WTC11 (cell line): ENCODE measurements around the gene STAMBPL1. TPM values are rescaled to one million over a fixed set of nuclear protein-coding genes. Genes with fewer than 3 reads are reported as not detected.

Source experiments
- ATAC-seq: fragments of 200-7000 bp; cut with Tn5 transposase; 2 replicates; pipeline ENCODE4 v1.10.0; 2021; ENCODE audit warnings: mild to moderate bottlenecking, moderate library complexity
- CTCF ChIA-PET: fragments of 300-600 bp; sonication (Branson Sonifier 250); formaldehyde crosslinking; loops from one replicate; lab custom pipeline; 2021; ENCODE audit warnings: antibody characterized with exemption; lab: Charles Lee
- POLR2A ChIA-PET: fragments of 350-600 bp; sonication (Branson Sonifier 250); formaldehyde crosslinking; loops from one replicate; lab custom pipeline; 2021; ENCODE audit warnings: antibody characterized with exemption; lab: Charles Lee
- DNase-seq: peaks from one replicate; pipeline ENCODE4 v3.0.0; 2021; ENCODE audit warnings: low spot score
- H3K27ac Mint-ChIP-seq: 2 replicates; pipeline ENCODE4 v1.8.0; 2021; ENCODE audit warnings: mixed read lengths
- H3K27me3 Mint-ChIP-seq: 2 replicates; pipeline ENCODE4 v1.8.0; 2021; ENCODE audit warnings: low read depth, mild to moderate bottlenecking, moderate library complexity, mixed read lengths
- H3K36me3 Mint-ChIP-seq: 2 replicates; pipeline ENCODE4 v1.8.0; 2021; ENCODE audit warnings: mixed read lengths
- H3K4me1 Mint-ChIP-seq: 2 replicates; pipeline ENCODE4 v1.8.0; 2022; ENCODE audit warnings: mixed read lengths
- H3K4me3 Mint-ChIP-seq: 2 replicates; pipeline ENCODE4 v1.8.0; 2021; ENCODE audit warnings: mild to moderate bottlenecking, moderate library complexity, mixed read lengths
- H3K9me3 Mint-ChIP-seq: 2 replicates; pipeline ENCODE4 v1.8.0; 2021; ENCODE audit warnings: mixed read lengths
- ARID4B ChIP-seq: sonication (generic); formaldehyde crosslinking; IDR thresholded peaks from 2 replicates; pipeline ENCODE4 v1.8.0; 2023; ENCODE audit warnings: missing genetic modification reagents, mild to moderate bottlenecking, borderline replicate concordance
- ATF1 ChIP-seq: sonication (generic); formaldehyde crosslinking; IDR thresholded peaks from 2 replicates; pipeline ENCODE4 v1.8.1; 2023; ENCODE audit warnings: mild to moderate bottlenecking, moderate library complexity, missing genetic modification reagents
- FOXK1 ChIP-seq: sonication (generic); formaldehyde crosslinking; IDR thresholded peaks from 2 replicates; pipeline ENCODE4 v1.8.0; 2022; ENCODE audit warnings: mild to moderate bottlenecking, moderate library complexity, missing genetic modification reagents
- FOXP1 ChIP-seq: sonication (generic); formaldehyde crosslinking; IDR thresholded peaks from 2 replicates; pipeline ENCODE4 v1.8.0; 2022; ENCODE audit warnings: missing genetic modification reagents, mild to moderate bottlenecking, moderate library complexity, borderline replicate concordance
- GTF2I ChIP-seq: fragments of 250-450 bp; sonication (Bioruptor Pico); conservative IDR thresholded peaks from 2 replicates; pipeline ENCODE4 v1.4.0; 2021; ENCODE audit warnings: mild to moderate bottlenecking
- JAZF1 ChIP-seq: fragments of 250-450 bp; sonication (Bioruptor Pico); IDR thresholded peaks from 2 replicates; pipeline ENCODE4 v1.9.0; 2021; ENCODE audit warnings: moderate library complexity, mild to moderate bottlenecking, inconsistent platforms
- JUN ChIP-seq: sonication (generic); formaldehyde crosslinking; IDR thresholded peaks from 2 replicates; pipeline ENCODE4 v1.8.0; 2023; ENCODE audit warnings: mild to moderate bottlenecking, missing genetic modification reagents
- KAT7 ChIP-seq: sonication (generic); formaldehyde crosslinking; IDR thresholded peaks from 2 replicates; pipeline ENCODE4 v1.8.1; 2023; ENCODE audit warnings: missing genetic modification reagents, mild to moderate bottlenecking, borderline replicate concordance
- MYBL2 ChIP-seq: sonication (generic); formaldehyde crosslinking; IDR thresholded peaks from 2 replicates; pipeline ENCODE4 v1.8.1; 2023; ENCODE audit warnings: mild to moderate bottlenecking, moderate library complexity, missing genetic modification reagents
- NFYB ChIP-seq: sonication (generic); formaldehyde crosslinking; conservative IDR thresholded peaks from 2 replicates; pipeline ENCODE4 v1.8.0; 2022; ENCODE audit warnings: low read depth, missing genetic modification reagents
- SMAD4 ChIP-seq: sonication (generic); formaldehyde crosslinking; IDR thresholded peaks from 2 replicates; pipeline ENCODE4 v1.8.0; 2022; ENCODE audit warnings: mild to moderate bottlenecking, missing genetic modification reagents
- ZNF121 ChIP-seq: sonication (generic); formaldehyde crosslinking; IDR thresholded peaks from 2 replicates; pipeline ENCODE4 v1.8.0; 2023; ENCODE audit warnings: missing genetic modification reagents
- ZNF232 ChIP-seq: sonication (generic); formaldehyde crosslinking; IDR thresholded peaks from 2 replicates; pipeline ENCODE4 v1.8.0; 2022; ENCODE audit warnings: mild to moderate bottlenecking, missing genetic modification reagents
- ZNF317 ChIP-seq: sonication (generic); formaldehyde crosslinking; IDR thresholded peaks from 2 replicates; pipeline ENCODE4 v1.8.1; 2023; ENCODE audit warnings: low read depth, mild to moderate bottlenecking, moderate library complexity, missing genetic modification reagents, borderline replicate concordance
- ZNF425 ChIP-seq: fragments of 250-450 bp; sonication (Bioruptor Pico); conservative IDR thresholded peaks from 2 replicates; pipeline ENCODE4 v1.9.0; 2021; ENCODE audit warnings: mild to moderate bottlenecking
- ZNF512 ChIP-seq: sonication (generic); formaldehyde crosslinking; IDR thresholded peaks from 2 replicates; pipeline ENCODE4 v1.8.1; 2022; ENCODE audit warnings: missing genetic modification reagents, borderline replicate concordance
- ZSCAN18 ChIP-seq: fragments of 250-450 bp; sonication (Bioruptor Pico); IDR thresholded peaks from 2 replicates; pipeline ENCODE4 v2.1.2; 2022; ENCODE audit warnings: mild to moderate bottlenecking, moderate library complexity
- total RNA-seq: library from RNA; stranded (reverse); gene quantifications from 3 replicates; pipeline ENCODE4 v1.2.3, GENCODE V29; 2021
- TF ChIP-seq, protein P1 (sequence below): sonication (generic); formaldehyde crosslinking; IDR thresholded peaks from 2 replicates; pipeline ENCODE4 v1.8.1; 2023; ENCODE audit warnings: mild to moderate bottlenecking, missing genetic modification reagents, moderate library complexity
- TF ChIP-seq, protein P2 (sequence below): fragments of 250-450 bp; sonication (Bioruptor Pico); IDR thresholded peaks from 2 replicates; pipeline ENCODE4 v1.9.0; 2021; ENCODE audit warnings: mild to moderate bottlenecking
- TF ChIP-seq, protein P3 (sequence below): sonication (generic); formaldehyde crosslinking; IDR thresholded peaks from 2 replicates; pipeline ENCODE4 v1.8.0; 2022; ENCODE audit warnings: mild to moderate bottlenecking, missing genetic modification reagents

The STAMBPL1 gene
- total RNA-seq, 1 experiment from 2014 or later = 3.9 TPM

DNA sequence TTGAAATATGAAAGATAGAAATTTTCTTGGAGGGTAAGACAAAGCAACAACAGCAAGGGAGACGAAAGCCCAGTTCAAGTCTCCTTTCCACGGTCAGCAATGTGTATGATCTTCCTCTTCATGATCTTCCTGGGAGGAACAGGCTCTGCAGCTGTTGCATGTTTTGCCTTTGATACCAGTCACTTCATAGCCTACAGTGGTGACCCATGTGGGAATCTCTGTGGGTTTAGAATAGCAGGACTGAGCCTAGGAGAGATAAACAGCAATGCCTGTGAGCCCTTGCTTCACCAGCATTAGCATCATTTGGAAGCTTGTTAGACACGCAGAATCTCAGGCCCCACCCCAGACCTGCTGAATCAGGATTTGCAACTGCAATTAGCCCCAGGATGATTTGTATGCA lies 31.8 kb downstream of the STAMBPL1 start (continued):
- TF ChIP-seq ARID4B (CRISPR knock-in tag) = no peak

- Mint-ChIP-seq H3K36me3 (no peaks in the 10 kb centered on the region), H3K4me3 (no peak overlapping the region), H3K27me3 (no peaks in the 10 kb centered on the region), H3K4me1 (no peaks in the 10 kb centered on the region), H3K9me3 (no peaks in the 10 kb centered on the region), H3K27ac (no peak overlapping the region)
- ATAC-seq (no peak), DNase-seq (no peak)
- TF ChIP-seq, protein P1, sequence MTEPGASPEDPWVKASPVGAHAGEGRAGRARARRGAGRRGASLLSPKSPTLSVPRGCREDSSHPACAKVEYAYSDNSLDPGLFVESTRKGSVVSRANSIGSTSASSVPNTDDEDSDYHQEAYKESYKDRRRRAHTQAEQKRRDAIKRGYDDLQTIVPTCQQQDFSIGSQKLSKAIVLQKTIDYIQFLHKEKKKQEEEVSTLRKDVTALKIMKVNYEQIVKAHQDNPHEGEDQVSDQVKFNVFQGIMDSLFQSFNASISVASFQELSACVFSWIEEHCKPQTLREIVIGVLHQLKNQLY (CRISPR knock-in tag) = no peak
- no peak for TF ChIP-seq FOXK1
- TF ChIP-seq ATF1 = no peak
- no peak for TF ChIP-seq ZNF512 (CRISPR knock-in tag)
- no peak for TF ChIP-seq ZNF121 (CRISPR knock-in tag)
- TF ChIP-seq ZNF232 (CRISPR knock-in tag) = no peak
- no peak for TF ChIP-seq NFYB (CRISPR knock-in tag)
- TF ChIP-seq, protein P2, sequence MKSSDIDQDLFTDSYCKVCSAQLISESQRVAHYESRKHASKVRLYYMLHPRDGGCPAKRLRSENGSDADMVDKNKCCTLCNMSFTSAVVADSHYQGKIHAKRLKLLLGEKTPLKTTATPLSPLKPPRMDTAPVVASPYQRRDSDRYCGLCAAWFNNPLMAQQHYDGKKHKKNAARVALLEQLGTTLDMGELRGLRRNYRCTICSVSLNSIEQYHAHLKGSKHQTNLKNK (CRISPR knock-in tag) = no peak
- no peak for TF ChIP-seq ZNF317 (CRISPR knock-in tag)
- no peak for TF ChIP-seq KAT7 (CRISPR knock-in tag)
- ChIA-PET POLR2A (no interaction called here), CTCF (no interaction called here)
Measured at GRCh38 chr10:88913127-88913526, 33.1 kb downstream of the STAMBPL1 start.

DNA sequence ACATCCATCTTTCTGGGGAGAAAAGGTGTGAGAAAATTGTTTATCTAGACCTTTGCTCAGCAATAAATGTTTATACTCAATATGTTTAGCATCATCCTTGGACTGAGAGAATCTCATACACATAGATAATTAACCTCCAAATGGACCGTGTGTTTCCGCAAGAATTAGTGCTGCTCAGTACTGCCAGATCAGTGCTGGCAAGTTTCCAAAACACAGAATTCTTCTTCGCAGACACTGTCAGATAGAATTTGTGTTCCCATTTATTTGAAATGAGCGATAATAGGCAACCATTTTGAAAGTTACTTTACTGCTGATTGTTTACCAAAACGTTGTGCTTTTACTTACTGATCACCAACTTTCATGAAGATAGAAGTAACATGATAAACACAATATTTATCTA lies 33.7 kb downstream of the STAMBPL1 start:
- no peaks in the 10 kb centered on the region for H3K9me3 Mint-ChIP-seq
- no peaks in the 10 kb centered on the region for H3K36me3 Mint-ChIP-seq
- H3K27ac Mint-ChIP-seq = no peak overlapping the region
- H3K4me3 Mint-ChIP-seq = no peak overlapping the region
- H3K27me3 Mint-ChIP-seq = no peaks in the 10 kb centered on the region
- TF ChIP-seq JAZF1 (no peak), GTF2I (CRISPR knock-in tag) (no peak), ZNF317 (CRISPR knock-in tag) (no peak), ZSCAN18 (CRISPR knock-in tag) (no peak), FOXP1 (CRISPR knock-in tag) (no peak), MYBL2 (CRISPR knock-in tag) (no peak), JUN (CRISPR knock-in tag) (no peak), ZNF425 (CRISPR knock-in tag) (no peak), SMAD4 (CRISPR knock-in tag) (no peak)
- TF ChIP-seq, protein P3, sequence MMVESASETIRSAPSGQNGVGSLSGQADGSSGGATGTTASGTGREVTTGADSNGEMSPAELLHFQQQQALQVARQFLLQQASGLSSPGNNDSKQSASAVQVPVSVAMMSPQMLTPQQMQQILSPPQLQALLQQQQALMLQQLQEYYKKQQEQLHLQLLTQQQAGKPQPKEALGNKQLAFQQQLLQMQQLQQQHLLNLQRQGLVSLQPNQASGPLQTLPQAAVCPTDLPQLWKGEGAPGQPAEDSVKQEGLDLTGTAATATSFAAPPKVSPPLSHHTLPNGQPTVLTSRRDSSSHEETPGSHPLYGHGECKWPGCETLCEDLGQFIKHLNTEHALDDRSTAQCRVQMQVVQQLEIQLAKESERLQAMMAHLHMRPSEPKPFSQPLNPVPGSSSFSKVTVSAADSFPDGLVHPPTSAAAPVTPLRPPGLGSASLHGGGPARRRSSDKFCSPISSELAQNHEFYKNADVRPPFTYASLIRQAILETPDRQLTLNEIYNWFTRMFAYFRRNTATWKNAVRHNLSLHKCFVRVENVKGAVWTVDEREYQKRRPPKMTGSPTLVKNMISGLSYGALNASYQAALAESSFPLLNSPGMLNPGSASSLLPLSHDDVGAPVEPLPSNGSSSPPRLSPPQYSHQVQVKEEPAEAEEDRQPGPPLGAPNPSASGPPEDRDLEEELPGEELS (CRISPR knock-in tag) = no peak
- POLR2A ChIA-PET = no interaction called here
- ATAC-seq = no peak
- CTCF ChIA-PET = no interaction called here
- H3K4me1 Mint-ChIP-seq = no peaks in the 10 kb centered on the region
- DNase-seq = no peak
